ENCODE data around the gene CNTN5. TPM values are rescaled to one million over a fixed set of nuclear protein-coding genes. Genes with fewer than 3 reads are reported as not detected.

The CNTN5 gene
- total and polyA plus RNA-seq, 10 of the 15 experiments (the other 5 are each of a cell fraction or from before 2014, with no cell fraction given) = 0.01 TPM; not detected in 9

DNA sequence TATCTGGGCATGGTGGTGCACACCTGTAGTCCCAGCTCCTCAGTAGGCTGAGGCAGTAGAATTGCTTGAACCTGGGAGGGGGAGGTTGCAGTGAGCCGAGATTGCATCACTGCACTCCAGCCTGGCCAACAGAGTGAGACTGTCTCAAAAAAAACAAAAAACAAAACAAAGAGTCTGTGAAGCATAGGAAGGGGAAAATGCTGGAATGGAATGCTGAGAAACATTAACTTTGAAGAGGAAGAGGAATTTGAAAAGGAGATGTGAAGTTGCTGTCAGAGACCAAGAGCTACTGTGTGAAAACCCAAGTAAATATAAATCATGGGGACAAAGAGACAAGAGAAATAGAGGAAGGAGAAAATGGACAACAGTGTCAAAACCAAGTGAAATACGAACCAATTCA lies 1211.3 kb downstream of the CNTN5 start:
- ATAC-seq (no peak), FAIRE-seq (no peak), DNase-seq (ENCODE audit: low read depth, low spot score) (no peak)
- no peaks in the 10 kb centered on the region for H3K36me3 ChIP-seq (ENCODE audit: control insufficient read depth in 2 of 2, insufficient read depth in 2 of 2, low read length in 1 of 2)
- SMC1A ChIA-PET (ENCODE audit: uncharacterized antibody, unreplicated experiment) = no interaction called here
- H3K79me2 ChIP-seq (ENCODE audit: control insufficient read depth, insufficient read depth, low read length) = no peaks in the 10 kb centered on the region
- RAD21 ChIA-PET (ENCODE audit: unreplicated experiment) = no interaction called here
- CTCF ChIA-PET = no interaction called here
- in situ Hi-C loops (cut with MboI) (no loop called here), intact Hi-C loops (cut with micrococcal nuclease; ENCODE audit: unreplicated experiment) (no loop called here)
- H3K4me2 ChIP-seq (ENCODE audit: control insufficient read depth, insufficient read depth) = no peak overlapping the region
- POLR2A ChIA-PET = no interaction called here
- no TSS peak for BruUV-seq (replicated peaks)
- 0% methylated on average over 2 of the region's 2 CpGs for whole genome bisulfite sequencing (ENCODE audit: insufficient coverage, insufficient replicate concordance, low lambda C conversion rate, missing lambda C conversion rate)
- H3K27ac ChIP-seq (ENCODE audit: control insufficient read depth, insufficient read depth) = no peak overlapping the region
- no peak overlapping the region for H2AFZ ChIP-seq (ENCODE audit: control insufficient read depth, low read depth, low read length)
- TF ChIP-seq SREBF1 (IDR thresholded peaks at IDR 0.05; ENCODE audit: low read length) (no peak), SP1 (IDR thresholded peaks at IDR 0.05; ENCODE audit: low read depth, low read length) (no peak), CEBPB (IDR thresholded peaks at IDR 0.05; ENCODE audit: borderline replicate concordance in 1 of 2, low read depth in 2 of 2, low read length in 2 of 2) (no peak), ZSCAN29 (IDR thresholded peaks at IDR 0.05) (no peak)
- TF ChIP-seq, protein P1, sequence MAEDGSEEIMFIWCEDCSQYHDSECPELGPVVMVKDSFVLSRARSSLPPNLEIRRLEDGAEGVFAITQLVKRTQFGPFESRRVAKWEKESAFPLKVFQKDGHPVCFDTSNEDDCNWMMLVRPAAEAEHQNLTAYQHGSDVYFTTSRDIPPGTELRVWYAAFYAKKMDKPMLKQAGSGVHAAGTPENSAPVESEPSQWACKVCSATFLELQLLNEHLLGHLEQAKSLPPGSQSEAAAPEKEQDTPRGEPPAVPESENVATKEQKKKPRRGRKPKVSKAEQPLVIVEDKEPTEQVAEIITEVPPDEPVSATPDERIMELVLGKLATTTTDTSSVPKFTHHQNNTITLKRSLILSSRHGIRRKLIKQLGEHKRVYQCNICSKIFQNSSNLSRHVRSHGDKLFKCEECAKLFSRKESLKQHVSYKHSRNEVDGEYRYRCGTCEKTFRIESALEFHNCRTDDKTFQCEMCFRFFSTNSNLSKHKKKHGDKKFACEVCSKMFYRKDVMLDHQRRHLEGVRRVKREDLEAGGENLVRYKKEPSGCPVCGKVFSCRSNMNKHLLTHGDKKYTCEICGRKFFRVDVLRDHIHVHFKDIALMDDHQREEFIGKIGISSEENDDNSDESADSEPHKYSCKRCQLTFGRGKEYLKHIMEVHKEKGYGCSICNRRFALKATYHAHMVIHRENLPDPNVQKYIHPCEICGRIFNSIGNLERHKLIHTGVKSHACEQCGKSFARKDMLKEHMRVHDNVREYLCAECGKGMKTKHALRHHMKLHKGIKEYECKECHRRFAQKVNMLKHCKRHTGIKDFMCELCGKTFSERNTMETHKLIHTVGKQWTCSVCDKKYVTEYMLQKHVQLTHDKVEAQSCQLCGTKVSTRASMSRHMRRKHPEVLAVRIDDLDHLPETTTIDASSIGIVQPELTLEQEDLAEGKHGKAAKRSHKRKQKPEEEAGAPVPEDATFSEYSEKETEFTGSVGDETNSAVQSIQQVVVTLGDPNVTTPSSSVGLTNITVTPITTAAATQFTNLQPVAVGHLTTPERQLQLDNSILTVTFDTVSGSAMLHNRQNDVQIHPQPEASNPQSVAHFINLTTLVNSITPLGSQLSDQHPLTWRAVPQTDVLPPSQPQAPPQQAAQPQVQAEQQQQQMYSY (CRISPR knock-in tag; IDR thresholded peaks at IDR 0.05) = no peak
- H3K4me3 ChIP-seq = no peak overlapping the region
- no peaks in the 10 kb centered on the region for H4K20me1 ChIP-seq (ENCODE audit: control insufficient read depth, insufficient read depth)
- H3K9me3 ChIP-seq (replicated peaks; ENCODE audit: control insufficient read depth, insufficient read depth, low read length) = no peaks in the 10 kb centered on the region
- H3K9ac ChIP-seq (ENCODE audit: control insufficient read depth, insufficient read depth, low read length) = no peak overlapping the region
- no peaks in the 10 kb centered on the region for H3K4me1 ChIP-seq (ENCODE audit: control insufficient read depth, insufficient read depth, low read length)
- H3K27me3 ChIP-seq (replicated peaks in 1 of 2; ENCODE audit: control insufficient read depth in 2 of 2, insufficient read depth in 2 of 2, low read length in 1 of 2) = no peaks in the 10 kb centered on the region
